Head of caudate nucleus (tissue), 42 donors: ENCODE results near the gene KCNQ5.

Experiments
- DNase-seq, 42 donors: peaks; one replicate each; pipeline versions ENCODE4 v3.0.0 to v3.0.0-alpha.2; 2020 to 2021; ENCODE audit warnings: mixed read lengths in 7 of 42
- intact Hi-C: fragments of 100-400 bp; cut with DNase I; formaldehyde crosslinking; loops from one replicate; pipeline ENCODE4 v1.15.0; 2022

Gene KCNQ5

GRCh38 chr6:72636215-72636614 is 14.4 kb downstream of the KCNQ5 start:
- intact Hi-C loops = no loop called here
- DNase-seq = no peak

GRCh38 chr6:72636786-72637185 is 14.9 kb downstream of the KCNQ5 start:
- intact Hi-C loops = no loop called here
- DNase-seq = no peak

- intact Hi-C loops = no loop called here
These were observed 18.2 kb downstream of the KCNQ5 start for GRCh38 chr6:72639920-72640614.

DNA sequence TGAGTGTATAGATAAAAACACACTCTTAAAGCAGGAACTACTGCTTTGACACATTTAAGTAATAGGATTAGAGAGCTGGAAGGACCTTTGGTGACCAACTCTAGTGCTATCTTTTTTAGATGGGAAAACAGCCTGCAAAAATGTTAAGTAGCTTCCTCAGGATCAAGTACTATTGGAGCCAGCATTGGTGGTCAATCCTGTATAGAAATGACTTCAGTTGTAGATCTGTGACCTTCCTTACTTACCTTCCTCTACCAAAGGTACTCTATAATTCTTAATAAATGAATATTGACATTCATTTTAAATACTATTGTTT is 18.7 kb downstream of the KCNQ5 start:
- intact Hi-C loops = no loop called here
- no peak for DNase-seq

More at GRCh38 chr6:72639920-72640614, 18.2 kb downstream of the KCNQ5 start:
- no peak for DNase-seq

GRCh38 chr6:72642435-72642834 is 20.6 kb downstream of the KCNQ5 start:
- no peak for DNase-seq
- intact Hi-C loops = no loop called here

DNA sequence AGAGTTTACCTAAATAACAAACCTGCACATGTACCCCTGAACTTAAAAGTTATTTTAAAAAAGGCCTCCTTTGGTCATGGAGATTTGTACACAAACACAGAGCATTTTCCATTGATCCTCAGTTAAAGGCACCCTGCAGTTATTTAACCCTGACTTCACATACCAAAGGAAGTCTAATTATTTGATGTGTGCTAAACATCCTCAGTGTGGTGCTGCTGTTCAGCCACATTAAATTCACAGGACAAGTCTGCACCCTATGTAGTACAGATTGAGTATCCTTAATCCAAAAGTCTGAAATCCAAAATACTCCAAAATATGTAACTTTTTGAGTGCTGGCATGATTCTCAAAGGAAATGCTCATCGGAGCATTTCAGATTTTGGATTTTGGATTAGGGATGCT is 21.4 kb downstream of the KCNQ5 start:
- intact Hi-C loops = no loop called here
- DNase-seq = no peak

- intact Hi-C loops = no loop called here
- DNase-seq = no peak
These were observed 25.0 kb downstream of the KCNQ5 start for GRCh38 chr6:72646604-72647485.

- no peak for DNase-seq
These were observed 25.6 kb downstream of the KCNQ5 start for GRCh38 chr6:72647489-72647888.

GRCh38 chr6:72649032-72649984 is 27.4 kb downstream of the KCNQ5 start:
- intact Hi-C loops = no loop called here
- no peak for DNase-seq

More at GRCh38 chr6:72647489-72647888, 25.6 kb downstream of the KCNQ5 start:
- intact Hi-C loops = no loop called here

DNA sequence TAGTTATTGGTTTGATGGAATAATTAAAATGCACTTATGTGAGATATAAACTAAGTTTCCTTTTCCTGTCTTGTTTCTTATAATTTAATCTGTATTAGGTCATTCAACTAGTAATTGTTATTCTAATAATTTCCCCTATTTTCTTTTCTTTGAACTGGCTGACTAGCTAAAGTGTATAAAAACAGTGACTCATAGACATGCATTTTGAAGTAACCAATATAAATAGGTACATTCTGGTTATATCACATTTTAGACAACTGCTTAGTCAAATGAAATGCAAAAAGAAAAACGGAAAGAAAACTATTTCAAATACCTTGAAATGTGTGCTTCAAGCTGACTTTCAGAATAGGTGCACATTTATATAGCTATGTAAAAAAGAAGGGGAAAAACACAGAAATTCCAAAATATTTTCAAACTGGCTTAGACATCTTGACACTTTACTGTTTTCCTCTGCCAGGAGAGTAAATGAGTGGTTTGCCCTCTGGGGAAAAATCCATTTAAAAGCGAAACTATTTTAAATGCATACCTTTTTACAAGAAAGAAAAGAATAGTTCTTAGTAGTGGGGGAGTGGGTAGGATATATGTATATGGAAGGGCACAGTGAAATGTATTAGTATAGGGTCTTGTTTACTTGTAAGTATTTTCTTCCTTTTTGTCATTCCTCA is 28.3 kb downstream of the KCNQ5 start:
- DNase-seq = no peak

DNA sequence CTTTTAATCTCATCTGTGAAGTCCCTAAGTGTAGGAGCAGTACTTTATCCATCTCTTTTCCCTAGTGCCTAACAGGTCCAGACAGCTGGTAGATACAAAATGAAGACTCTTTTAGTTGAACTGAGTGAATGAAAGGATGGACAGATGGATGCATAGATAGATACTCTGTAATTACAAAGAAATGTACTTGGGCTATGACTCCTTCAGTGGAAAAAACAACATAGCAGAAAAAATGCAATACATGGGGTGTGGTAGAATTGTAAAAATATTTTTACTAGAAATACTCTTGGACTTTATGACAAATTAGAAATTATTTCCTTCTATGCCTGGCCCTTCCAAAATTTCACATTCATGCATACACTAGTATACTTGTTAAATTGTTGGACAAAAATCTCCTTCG is 29.3 kb downstream of the KCNQ5 start:
- DNase-seq = no peak
- intact Hi-C loops = no loop called here

More for the DNA sequence above, 28.3 kb downstream of the KCNQ5 start:
- intact Hi-C loops = no loop called here

DNA sequence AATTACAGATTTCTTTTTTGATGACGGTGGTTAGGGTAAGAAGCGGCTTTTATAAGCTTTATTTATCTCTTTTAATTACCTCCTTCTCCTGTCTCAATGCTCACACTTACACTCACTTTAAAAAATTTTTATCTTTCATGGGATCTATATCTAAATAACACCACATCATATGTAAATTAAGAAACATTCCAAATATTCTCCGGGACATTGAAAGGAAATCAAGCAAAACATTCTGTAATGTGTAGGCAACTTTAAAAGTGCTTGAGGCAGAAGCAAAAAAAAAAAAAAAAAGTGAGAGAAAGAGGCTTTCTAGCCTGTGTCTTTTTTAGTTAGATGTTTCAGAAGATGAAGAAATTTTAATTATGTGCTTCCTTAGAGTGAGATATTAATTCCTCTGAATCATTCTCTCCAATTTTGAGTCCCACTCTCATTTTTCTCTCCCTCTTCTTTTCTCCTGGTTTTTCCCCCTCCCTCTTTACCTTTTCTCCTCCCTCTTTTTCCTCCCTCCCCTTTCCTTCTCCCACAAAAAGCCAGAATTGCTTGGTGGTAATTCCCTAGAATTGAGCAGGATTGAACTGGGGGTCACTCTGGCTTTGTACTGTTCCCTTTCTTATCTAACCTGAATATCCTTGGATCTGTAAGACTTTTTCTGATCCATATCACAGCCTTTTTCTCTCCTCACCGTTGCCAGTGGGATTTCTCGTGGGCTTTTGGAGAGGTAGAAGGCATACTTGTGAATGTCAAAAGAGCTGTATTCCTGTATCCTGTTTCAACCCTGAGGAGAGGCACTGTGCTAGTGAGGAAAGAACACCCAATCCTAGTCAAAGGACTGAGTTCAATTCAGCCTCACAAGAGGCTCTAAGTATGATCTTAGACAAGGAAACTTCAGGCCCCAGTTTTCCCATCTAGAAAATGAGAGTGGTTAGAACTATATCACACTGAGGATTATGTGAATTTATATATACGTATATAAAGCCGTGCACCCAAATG is 30.4 kb downstream of the KCNQ5 start:
- DNase-seq = peak in 1 of 42 donors; percentile 13
- intact Hi-C loops = no loop called here

DNA sequence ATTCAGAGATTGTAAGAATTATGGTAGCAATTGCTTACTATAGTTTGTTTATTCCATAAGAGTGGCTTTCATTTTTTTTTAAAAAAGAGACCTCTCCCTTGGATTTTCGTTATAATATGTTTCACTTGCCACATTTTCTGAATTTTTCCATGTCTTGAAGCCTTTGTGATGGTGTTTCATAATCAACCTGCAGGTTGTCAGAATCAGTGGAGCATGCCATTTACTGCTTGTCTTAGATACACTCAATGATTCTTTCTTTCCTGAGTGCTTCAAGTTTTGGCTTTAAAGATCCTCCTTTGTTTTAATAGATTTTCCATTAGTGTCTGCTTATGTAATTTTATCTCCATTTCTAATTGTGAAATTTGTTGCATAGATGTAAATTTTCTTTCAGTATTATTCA is 31.2 kb downstream of the KCNQ5 start:
- DNase-seq = peak in 2 of 42 donors; percentile 8 to 22
- intact Hi-C loops = no loop called here

DNA sequence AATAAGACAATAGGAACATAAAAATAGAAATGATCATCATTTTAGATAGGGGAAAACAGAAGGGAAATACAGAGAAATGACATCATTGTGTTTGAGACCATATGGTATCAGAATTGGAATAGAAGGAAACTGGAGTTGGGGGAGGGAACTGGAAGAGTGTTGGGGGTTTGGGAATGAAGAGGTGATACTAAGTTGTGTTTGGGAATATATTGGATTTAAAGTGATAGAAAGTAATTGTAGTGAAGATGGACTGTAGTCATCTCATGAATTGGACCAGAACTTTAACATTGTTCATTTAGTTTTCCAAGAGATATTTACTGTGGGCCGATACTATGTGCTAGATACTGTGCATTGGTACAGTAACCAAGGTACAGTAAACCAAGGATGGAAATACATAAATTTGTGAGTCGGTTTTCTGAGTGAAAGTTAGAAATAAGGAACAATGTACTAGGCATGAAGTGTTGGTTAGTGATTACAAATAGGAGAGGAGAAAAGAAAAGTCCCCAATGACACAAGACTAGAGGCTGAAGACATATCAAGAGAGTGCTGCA is 32.3 kb downstream of the KCNQ5 start:
- DNase-seq = no peak
- intact Hi-C loops = no loop called here

GRCh38 chr6:72657407-72658197 is 35.7 kb downstream of the KCNQ5 start:
- intact Hi-C loops = no loop called here
- DNase-seq = no peak

- intact Hi-C loops = no loop called here
- no peak for DNase-seq
These were observed 37.9 kb downstream of the KCNQ5 start for GRCh38 chr6:72659754-72660153.

DNA sequence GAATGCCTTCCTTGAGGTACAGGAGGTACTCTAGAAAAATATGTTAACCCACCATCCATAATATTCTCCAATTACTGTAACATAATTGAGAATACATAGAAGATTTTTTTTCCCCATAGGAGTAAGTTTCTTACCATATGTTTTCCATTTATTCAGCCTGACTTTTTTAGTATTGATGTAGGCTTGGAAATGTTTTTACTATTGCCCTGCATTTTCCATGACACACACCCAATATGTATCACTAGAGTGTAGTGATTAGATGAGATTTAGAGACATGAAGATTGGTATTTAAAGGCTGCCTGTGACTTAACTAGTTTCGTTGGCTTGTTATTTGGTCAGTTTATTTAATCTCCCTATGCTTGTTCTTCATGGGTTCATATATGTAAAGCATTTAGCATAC is 39.5 kb downstream of the KCNQ5 start:
- intact Hi-C loops = no loop called here
- DNase-seq = no peak
